Measurements from ENCODE around the gene GPN3. TPM values are rescaled to one million over a fixed set of nuclear protein-coding genes. Genes with fewer than 3 reads are reported as not detected.

GPN3 gene
- total and polyA plus RNA-seq, 10 of the 15 experiments (the other 5 are each of a cell fraction or from before 2014, with no cell fraction given), result 27.1 to 117 (median 53.5) TPM

DNA sequence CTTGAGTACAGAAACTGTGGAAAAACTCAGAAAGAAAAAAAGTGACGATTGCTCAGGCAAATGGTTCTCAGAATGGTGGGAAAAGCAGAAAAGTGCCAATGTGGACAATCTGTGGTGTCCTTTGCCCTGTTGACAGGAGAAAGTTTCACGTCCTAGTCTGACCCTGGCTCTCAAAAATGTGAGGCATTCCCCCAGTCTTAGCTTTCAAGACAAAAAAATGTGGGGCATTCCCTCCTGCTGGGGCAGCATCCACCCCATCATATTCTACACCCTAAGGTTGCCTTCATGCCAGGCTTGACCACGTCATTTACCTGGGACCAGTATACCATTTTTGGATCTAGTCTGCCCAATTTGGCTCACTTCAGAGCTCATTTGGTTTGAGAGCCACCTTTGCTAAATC is 43.8 kb downstream of the GPN3 start:
- 6% methylated on average over 3 of the region's 3 CpGs for WGBS (ENCODE audit: insufficient coverage, insufficient replicate concordance, low lambda C conversion rate, missing lambda C conversion rate)
- Histone ChIP-seq H3K4me2 (ENCODE audit: control insufficient read depth, insufficient read depth) (no peak overlapping the region), H2AFZ (ENCODE audit: control insufficient read depth, low read depth, low read length) (no peak overlapping the region), H3K9me3 (replicated peaks; ENCODE audit: control insufficient read depth, insufficient read depth, low read length) (no peaks in the 10 kb centered on the region), H3K27ac (ENCODE audit: control insufficient read depth, insufficient read depth) (no peak overlapping the region), H3K79me2 (ENCODE audit: control insufficient read depth, insufficient read depth, low read length) (no peaks in the 10 kb centered on the region), H3K27me3 (replicated peaks in 1 of 2; ENCODE audit: control insufficient read depth in 2 of 2, insufficient read depth in 2 of 2, low read length in 1 of 2) (no peaks in the 10 kb centered on the region), H3K4me3 (no peak overlapping the region), H4K20me1 (ENCODE audit: control insufficient read depth, insufficient read depth) (no peaks in the 10 kb centered on the region), H3K9ac (ENCODE audit: control insufficient read depth, insufficient read depth, low read length) (no peak overlapping the region), H3K4me1 (ENCODE audit: control insufficient read depth, insufficient read depth, low read length) (no peaks in the 10 kb centered on the region), H3K36me3 (ENCODE audit: control insufficient read depth in 2 of 2, insufficient read depth in 2 of 2, low read length in 1 of 2) (no peaks in the 10 kb centered on the region)
- ATAC-seq, result no peak
- intact Hi-C loops (cut with micrococcal nuclease; ENCODE audit: unreplicated experiment) (no loop called here), in situ Hi-C loops (cut with MboI) (no loop called here)
- DNase-seq (ENCODE audit: low read depth, low spot score), result no peak
- BruUV-seq (replicated peaks), result no TSS peak
- ChIA-PET POLR2A (interaction anchor here (0.5 to 0.6 kb wide), 2 partner anchors 24 to 433 kb away, joined by 3 read pairs; no protein-coding TSS in a partner anchor), SMC1A (ENCODE audit: uncharacterized antibody, unreplicated experiment) (interaction anchor here (0.8 to 1.1 kb wide), 3 partner anchors 10 to 86 kb away, joined by 3 to 4 read pairs (median 3); no protein-coding TSS in a partner anchor), CTCF (interaction anchor here (1.2 to 1.7 kb wide), 2 partner anchors 82 to 324 kb away, joined by 3 to 5 read pairs; no protein-coding TSS in a partner anchor), RAD21 (ENCODE audit: unreplicated experiment) (no interaction called here)
- FAIRE-seq, result no peak
- TF ChIP-seq ATF7 (IDR thresholded peaks at IDR 0.05; ENCODE audit: low read depth) (no peak), YY1 (IDR thresholded peaks at IDR 0.05; ENCODE audit: low read depth, low read length) (no peak), ZNF24 (IDR thresholded peaks at IDR 0.05) (no peak), BHLHE40 (IDR thresholded peaks at IDR 0.05; ENCODE audit: borderline replicate concordance in 1 of 2, low read depth in 2 of 2, low read length in 1 of 2) (no peak), IRF4 (IDR thresholded peaks at IDR 0.05; ENCODE audit: low read depth, low read length) (no peak), CREB1 (IDR thresholded peaks at IDR 0.05; ENCODE audit: low read depth) (no peak), ETV6 (conservative IDR thresholded peaks at IDR 0.05 in 1 of 2, IDR thresholded peaks at IDR 0.05 in 1 of 2; ENCODE audit: borderline replicate concordance in 1 of 2, low read depth in 1 of 2) (no peak), FOXM1 (IDR thresholded peaks at IDR 0.05; ENCODE audit: low read depth, low read length) (no peak), BACH1 (IDR thresholded peaks at IDR 0.05; ENCODE audit: borderline replicate concordance) (no peak), SMARCA5 (IDR thresholded peaks at IDR 0.05) (no peak), GABPA (IDR thresholded peaks at IDR 0.05; ENCODE audit: low read depth) (no peak), TCF7 (IDR thresholded peaks at IDR 0.05; ENCODE audit: borderline replicate concordance) (no peak), MYC (IDR thresholded peaks at IDR 0.05; ENCODE audit: insufficient read depth, insufficient read length, insufficient replicate concordance, low read length, severe bottlenecking) (no peak)
- TF ChIP-seq, protein P1, sequence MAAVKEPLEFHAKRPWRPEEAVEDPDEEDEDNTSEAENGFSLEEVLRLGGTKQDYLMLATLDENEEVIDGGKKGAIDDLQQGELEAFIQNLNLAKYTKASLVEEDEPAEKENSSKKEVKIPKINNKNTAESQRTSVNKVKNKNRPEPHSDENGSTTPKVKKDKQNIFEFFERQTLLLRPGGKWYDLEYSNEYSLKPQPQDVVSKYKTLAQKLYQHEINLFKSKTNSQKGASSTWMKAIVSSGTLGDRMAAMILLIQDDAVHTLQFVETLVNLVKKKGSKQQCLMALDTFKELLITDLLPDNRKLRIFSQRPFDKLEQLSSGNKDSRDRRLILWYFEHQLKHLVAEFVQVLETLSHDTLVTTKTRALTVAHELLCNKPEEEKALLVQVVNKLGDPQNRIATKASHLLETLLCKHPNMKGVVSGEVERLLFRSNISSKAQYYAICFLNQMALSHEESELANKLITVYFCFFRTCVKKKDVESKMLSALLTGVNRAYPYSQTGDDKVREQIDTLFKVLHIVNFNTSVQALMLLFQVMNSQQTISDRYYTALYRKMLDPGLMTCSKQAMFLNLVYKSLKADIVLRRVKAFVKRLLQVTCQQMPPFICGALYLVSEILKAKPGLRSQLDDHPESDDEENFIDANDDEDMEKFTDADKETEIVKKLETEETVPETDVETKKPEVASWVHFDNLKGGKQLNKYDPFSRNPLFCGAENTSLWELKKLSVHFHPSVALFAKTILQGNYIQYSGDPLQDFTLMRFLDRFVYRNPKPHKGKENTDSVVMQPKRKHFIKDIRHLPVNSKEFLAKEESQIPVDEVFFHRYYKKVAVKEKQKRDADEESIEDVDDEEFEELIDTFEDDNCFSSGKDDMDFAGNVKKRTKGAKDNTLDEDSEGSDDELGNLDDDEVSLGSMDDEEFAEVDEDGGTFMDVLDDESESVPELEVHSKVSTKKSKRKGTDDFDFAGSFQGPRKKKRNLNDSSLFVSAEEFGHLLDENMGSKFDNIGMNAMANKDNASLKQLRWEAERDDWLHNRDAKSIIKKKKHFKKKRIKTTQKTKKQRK (IDR thresholded peaks at IDR 0.05; ENCODE audit: low read depth, low read length), result no peak
- TF ChIP-seq, protein P2, sequence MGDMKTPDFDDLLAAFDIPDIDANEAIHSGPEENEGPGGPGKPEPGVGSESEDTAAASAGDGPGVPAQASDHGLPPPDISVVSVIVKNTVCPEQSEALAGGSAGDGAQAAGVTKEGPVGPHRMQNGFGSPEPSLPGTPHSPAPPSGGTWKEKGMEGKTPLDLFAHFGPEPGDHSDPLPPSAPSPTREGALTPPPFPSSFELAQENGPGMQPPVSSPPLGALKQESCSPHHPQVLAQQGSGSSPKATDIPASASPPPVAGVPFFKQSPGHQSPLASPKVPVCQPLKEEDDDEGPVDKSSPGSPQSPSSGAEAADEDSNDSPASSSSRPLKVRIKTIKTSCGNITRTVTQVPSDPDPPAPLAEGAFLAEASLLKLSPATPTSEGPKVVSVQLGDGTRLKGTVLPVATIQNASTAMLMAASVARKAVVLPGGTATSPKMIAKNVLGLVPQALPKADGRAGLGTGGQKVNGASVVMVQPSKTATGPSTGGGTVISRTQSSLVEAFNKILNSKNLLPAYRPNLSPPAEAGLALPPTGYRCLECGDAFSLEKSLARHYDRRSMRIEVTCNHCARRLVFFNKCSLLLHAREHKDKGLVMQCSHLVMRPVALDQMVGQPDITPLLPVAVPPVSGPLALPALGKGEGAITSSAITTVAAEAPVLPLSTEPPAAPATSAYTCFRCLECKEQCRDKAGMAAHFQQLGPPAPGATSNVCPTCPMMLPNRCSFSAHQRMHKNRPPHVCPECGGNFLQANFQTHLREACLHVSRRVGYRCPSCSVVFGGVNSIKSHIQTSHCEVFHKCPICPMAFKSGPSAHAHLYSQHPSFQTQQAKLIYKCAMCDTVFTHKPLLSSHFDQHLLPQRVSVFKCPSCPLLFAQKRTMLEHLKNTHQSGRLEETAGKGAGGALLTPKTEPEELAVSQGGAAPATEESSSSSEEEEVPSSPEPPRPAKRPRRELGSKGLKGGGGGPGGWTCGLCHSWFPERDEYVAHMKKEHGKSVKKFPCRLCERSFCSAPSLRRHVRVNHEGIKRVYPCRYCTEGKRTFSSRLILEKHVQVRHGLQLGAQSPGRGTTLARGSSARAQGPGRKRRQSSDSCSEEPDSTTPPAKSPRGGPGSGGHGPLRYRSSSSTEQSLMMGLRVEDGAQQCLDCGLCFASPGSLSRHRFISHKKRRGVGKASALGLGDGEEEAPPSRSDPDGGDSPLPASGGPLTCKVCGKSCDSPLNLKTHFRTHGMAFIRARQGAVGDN (IDR thresholded peaks at IDR 0.05), result no peak
- TF ChIP-seq, protein P3, sequence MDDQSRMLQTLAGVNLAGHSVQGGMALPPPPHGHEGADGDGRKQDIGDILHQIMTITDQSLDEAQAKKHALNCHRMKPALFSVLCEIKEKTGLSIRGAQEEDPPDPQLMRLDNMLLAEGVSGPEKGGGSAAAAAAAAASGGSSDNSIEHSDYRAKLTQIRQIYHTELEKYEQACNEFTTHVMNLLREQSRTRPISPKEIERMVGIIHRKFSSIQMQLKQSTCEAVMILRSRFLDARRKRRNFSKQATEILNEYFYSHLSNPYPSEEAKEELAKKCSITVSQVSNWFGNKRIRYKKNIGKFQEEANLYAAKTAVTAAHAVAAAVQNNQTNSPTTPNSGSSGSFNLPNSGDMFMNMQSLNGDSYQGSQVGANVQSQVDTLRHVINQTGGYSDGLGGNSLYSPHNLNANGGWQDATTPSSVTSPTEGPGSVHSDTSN (IDR thresholded peaks at IDR 0.05; ENCODE audit: insufficient replicate concordance, low read depth, low read length), result no peak
